Spleen (tissue), 7 donors: ENCODE results near the gene CA12.

Experiments
- POLR2A ChIP-seq, 3 donors: fragments of 450-650 bp; IDR thresholded peaks; one replicate each; pipeline ENCODE4 v1.5.1; 2017; ENCODE audit warnings: antibody characterized with exemption in 3 of 3, mild to moderate bottlenecking in 1 of 3
- TF ChIP-seq, protein P1 (sequence below), 11 experiments: fragments of 200-600 bp in 7 of 11; fragments of 450-650 bp in 4 of 11; sonication (generic) in 4 of 11; IDR thresholded peaks in 8 of 11; conservative IDR thresholded peaks in 3 of 11; 1 replicate in 7 of 11; 2 replicates in 4 of 11; pipeline versions ENCODE4 v1.4.0 to v1.8.0; 2016 to 2021; ENCODE audit warnings: antibody characterized with exemption in 11 of 11, inconsistent platforms in 4 of 11, mild to moderate bottlenecking in 1 of 11
- donor health status: DM: no; HTN: no; CAD: no; lungs with moderate emphysema.
- donor health status: DM: no; HTN: no; CAD: no.
- donor health status: DM: no; HTN: no; CAD: no.

DNA sequence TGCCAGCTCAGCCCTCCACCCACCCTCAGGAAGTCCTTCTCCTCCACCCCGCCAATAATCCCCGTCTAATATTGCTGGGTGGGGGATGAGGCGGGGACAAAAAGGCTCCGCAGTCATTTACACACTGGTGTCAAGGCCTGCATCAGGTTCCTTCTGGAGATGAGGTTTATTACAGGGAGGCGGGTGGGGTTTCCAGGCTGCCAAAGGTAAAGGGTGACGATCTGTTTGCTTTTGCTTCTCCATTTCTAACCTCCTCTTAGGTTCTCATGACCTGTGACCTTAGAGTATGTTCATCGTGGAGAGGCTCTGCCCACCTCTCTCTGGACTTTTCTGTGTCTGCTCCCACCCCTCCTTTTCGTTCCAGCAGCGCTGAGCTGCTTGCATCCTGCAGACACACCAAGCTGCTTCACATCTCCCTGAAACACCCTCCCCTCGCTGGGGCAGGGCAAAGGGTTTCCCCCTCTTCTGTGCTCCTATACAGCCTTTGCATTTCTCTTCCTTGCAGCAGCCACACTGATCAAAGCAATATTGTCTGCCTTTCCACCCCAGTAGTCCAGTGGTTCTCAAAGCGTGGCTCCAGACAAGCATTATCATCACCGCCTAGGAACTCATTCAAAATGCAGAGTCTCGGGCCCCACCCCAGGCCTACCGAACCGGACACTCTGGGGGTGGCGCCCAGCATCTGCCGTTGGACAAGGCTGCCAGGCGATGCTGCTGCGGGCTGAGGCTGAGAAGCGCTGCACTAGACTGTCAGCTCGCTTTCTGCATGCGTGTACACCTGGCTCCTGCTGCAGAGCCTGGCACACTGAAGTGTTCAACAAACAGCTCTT is 26.6 kb downstream of the CA12 start:
- TF ChIP-seq, protein P1, sequence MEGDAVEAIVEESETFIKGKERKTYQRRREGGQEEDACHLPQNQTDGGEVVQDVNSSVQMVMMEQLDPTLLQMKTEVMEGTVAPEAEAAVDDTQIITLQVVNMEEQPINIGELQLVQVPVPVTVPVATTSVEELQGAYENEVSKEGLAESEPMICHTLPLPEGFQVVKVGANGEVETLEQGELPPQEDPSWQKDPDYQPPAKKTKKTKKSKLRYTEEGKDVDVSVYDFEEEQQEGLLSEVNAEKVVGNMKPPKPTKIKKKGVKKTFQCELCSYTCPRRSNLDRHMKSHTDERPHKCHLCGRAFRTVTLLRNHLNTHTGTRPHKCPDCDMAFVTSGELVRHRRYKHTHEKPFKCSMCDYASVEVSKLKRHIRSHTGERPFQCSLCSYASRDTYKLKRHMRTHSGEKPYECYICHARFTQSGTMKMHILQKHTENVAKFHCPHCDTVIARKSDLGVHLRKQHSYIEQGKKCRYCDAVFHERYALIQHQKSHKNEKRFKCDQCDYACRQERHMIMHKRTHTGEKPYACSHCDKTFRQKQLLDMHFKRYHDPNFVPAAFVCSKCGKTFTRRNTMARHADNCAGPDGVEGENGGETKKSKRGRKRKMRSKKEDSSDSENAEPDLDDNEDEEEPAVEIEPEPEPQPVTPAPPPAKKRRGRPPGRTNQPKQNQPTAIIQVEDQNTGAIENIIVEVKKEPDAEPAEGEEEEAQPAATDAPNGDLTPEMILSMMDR (IDR thresholded peaks at IDR 0.05 in 8 of 11, conservative IDR thresholded peaks at IDR 0.05 in 3 of 11) = no peak
- no peak for TF ChIP-seq POLR2A (IDR thresholded peaks at IDR 0.05)
